HL-60 (cell line): Measurements from ENCODE around the gene RIN3.

Source experiments
- DNase-seq, 2 experiments: peaks; one replicate each; pipeline ENCODE4 v3.0.0-alpha.2; 2010 to 2020; ENCODE audit warnings: low read depth in 1 of 2, low spot score in 1 of 2
- H3K27ac ChIP-seq: fragments of 250-450 bp; sonication (Bioruptor Pico); replicated peaks from 2 replicates; pipeline ENCODE4 v1.5.1; 2020; ENCODE audit warnings: mild to moderate bottlenecking, moderate library complexity
- H3K27me3 ChIP-seq: fragments of 250-450 bp; sonication (Bioruptor Pico); 2 replicates; pipeline ENCODE4 v1.5.1; 2021; ENCODE audit warnings: mild to moderate bottlenecking, moderate library complexity; ENCODE audit not compliant: insufficient read depth, poor library complexity, severe bottlenecking
- H3K4me3 ChIP-seq: replicated peaks from 2 replicates; pipeline ENCODE4 v1.5.1; 2011; ENCODE audit warnings: mild to moderate bottlenecking, control low read depth, low read length; ENCODE audit not compliant: insufficient read depth
- GABPA ChIP-seq: IDR thresholded peaks from 2 replicates; pipeline ENCODE4 v1.6.1; 2012; ENCODE audit warnings: low read depth
- POLR2AphosphoS5 ChIP-seq: IDR thresholded peaks from 2 replicates; pipeline ENCODE4 v1.6.1; 2012; ENCODE audit warnings: low read depth
- SPI1 ChIP-seq: IDR thresholded peaks from 2 replicates; pipeline ENCODE4 v1.6.1; 2012; ENCODE audit warnings: low read depth, mild to moderate bottlenecking, borderline replicate concordance
- TF ChIP-seq, protein P1 (sequence below): IDR thresholded peaks from one replicate; pipeline ENCODE4 v1.5.1; 2011; ENCODE audit warnings: low read length, control low read depth, inconsistent platforms; ENCODE audit not compliant: insufficient read depth
- TF ChIP-seq, protein P2 (sequence below): IDR thresholded peaks from 2 replicates; pipeline ENCODE4 v1.6.1; 2012; ENCODE audit warnings: low read depth; ENCODE audit not compliant: insufficient replicate concordance

The RIN3 gene

DNA sequence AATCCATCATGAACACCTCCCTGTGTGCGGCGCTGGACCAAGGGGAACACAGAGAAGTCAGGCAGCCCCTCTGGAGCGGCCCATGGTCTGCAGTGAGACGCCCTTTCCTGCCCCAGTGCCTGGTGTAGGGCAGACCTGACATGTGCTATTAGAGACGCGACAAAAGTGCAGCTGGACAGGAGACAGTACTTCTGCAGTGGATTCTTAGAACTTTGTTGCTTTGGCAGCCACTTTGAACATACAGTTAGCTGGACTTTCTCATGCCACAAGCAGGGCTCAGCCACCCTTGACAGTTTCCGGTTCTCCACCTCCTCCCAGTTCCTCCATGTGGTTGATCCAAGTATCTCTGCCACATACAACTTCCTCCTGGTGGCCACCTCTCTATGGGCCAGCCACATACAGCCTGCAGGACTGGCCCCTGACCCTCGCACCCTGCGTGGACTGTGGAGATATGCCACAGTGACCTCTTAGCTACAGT, 188.9 kb downstream of the RIN3 start:
- TF ChIP-seq POLR2AphosphoS5 = peak; percentile 41; the same call in 1 of the 2 replicates
- TF ChIP-seq, protein P1, sequence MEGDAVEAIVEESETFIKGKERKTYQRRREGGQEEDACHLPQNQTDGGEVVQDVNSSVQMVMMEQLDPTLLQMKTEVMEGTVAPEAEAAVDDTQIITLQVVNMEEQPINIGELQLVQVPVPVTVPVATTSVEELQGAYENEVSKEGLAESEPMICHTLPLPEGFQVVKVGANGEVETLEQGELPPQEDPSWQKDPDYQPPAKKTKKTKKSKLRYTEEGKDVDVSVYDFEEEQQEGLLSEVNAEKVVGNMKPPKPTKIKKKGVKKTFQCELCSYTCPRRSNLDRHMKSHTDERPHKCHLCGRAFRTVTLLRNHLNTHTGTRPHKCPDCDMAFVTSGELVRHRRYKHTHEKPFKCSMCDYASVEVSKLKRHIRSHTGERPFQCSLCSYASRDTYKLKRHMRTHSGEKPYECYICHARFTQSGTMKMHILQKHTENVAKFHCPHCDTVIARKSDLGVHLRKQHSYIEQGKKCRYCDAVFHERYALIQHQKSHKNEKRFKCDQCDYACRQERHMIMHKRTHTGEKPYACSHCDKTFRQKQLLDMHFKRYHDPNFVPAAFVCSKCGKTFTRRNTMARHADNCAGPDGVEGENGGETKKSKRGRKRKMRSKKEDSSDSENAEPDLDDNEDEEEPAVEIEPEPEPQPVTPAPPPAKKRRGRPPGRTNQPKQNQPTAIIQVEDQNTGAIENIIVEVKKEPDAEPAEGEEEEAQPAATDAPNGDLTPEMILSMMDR = no peak
- peak; percentile 46; the same call in 1 of the 2 replicates for TF ChIP-seq SPI1
- peak; percentile 56 to 77 for DNase-seq
- peak overlapping the region; percentile 51 for H3K27ac ChIP-seq
- no peak overlapping the region for H3K4me3 ChIP-seq
- no peaks in the 10 kb centered on the region for H3K27me3 ChIP-seq

DNA sequence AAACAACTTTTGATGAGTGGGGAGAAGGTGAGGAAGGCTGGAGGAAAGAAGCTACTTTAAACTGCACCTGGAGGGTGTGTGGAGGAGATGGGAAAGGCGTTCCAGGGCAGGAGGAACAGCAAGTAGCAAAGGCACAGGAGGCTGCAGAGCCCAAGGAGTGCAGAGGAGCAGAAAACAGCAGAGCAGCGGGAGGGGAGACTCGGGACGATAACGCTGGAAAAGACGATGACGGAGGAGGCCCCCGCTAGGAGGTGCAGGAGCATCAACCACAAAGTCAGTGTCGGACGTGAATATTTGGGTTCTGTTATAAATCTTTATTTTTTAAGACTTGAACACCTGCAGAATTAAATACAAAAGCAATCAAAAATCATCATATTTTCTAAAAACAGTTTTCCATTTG, 189.9 kb downstream of the RIN3 start:
- Histone ChIP-seq H3K27me3 (no peaks in the 10 kb centered on the region), H3K27ac (peak overlapping the region; percentile 57), H3K4me3 (no peak overlapping the region)
- TF ChIP-seq SPI1 = no peak
- TF ChIP-seq GABPA = no peak
- TF ChIP-seq POLR2AphosphoS5 = no peak
- TF ChIP-seq, protein P2, sequence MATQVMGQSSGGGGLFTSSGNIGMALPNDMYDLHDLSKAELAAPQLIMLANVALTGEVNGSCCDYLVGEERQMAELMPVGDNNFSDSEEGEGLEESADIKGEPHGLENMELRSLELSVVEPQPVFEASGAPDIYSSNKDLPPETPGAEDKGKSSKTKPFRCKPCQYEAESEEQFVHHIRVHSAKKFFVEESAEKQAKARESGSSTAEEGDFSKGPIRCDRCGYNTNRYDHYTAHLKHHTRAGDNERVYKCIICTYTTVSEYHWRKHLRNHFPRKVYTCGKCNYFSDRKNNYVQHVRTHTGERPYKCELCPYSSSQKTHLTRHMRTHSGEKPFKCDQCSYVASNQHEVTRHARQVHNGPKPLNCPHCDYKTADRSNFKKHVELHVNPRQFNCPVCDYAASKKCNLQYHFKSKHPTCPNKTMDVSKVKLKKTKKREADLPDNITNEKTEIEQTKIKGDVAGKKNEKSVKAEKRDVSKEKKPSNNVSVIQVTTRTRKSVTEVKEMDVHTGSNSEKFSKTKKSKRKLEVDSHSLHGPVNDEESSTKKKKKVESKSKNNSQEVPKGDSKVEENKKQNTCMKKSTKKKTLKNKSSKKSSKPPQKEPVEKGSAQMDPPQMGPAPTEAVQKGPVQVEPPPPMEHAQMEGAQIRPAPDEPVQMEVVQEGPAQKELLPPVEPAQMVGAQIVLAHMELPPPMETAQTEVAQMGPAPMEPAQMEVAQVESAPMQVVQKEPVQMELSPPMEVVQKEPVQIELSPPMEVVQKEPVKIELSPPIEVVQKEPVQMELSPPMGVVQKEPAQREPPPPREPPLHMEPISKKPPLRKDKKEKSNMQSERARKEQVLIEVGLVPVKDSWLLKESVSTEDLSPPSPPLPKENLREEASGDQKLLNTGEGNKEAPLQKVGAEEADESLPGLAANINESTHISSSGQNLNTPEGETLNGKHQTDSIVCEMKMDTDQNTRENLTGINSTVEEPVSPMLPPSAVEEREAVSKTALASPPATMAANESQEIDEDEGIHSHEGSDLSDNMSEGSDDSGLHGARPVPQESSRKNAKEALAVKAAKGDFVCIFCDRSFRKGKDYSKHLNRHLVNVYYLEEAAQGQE = no peak
- TF ChIP-seq, protein P1 = no peak
- no peak for DNase-seq

DNA sequence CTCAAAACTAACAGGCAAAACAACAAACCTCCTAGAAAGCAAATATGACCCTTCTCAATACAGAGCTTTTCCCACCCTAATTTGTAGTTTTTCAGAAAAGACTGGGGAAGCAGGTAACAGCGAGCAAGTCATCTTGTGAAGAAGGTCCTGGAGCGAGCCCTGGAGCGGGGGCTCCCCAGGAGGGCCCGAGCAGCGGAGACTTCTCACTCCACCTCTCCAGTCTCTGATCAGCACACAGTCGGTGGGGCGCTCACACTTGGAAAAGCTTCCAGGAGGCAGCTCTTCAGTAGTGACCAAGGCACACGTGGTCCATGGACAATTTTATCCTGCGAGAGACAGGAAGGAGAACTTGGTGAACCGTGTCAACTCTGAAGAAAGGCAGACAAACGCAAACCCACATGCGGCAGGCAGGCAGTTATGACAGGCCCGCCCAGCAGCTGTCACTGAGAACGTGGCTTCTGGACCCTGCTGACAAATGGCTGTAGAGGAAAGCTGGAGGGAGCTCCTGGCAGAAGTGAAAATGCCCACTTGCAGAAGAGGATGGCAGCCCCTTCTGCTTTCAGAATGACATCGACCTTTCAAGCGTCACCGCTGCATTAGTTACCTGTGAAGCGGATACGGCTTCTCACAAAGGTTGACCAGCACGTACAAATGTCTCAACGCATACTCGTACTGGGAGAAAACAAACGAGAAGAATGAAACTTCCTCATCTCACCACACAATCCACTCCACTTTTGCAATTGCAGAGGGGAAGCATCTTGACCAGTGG, 190.6 kb downstream of the RIN3 start:
- H3K27me3 ChIP-seq = no peaks in the 10 kb centered on the region
- peak overlapping the region; percentile 57 for H3K27ac ChIP-seq
- H3K4me3 ChIP-seq = 0 out of 2 replicates have a peak overlapping the region, but pooled peaks have one; percentile 8
- TF ChIP-seq POLR2AphosphoS5 (no peak), SPI1 (no peak), GABPA (no peak)
- TF ChIP-seq, protein P1 = no peak
- TF ChIP-seq, protein P2 = no peak
- DNase-seq = peak; percentile 72 to 86
